HCEC 1CT (cell line): ENCODE data around the gene PRCD.
A peak's percentile ranks its signal among the peaks of the same experiment; 100 is the strongest.
"Not testable (repeated sequence)": the region's sequence is repeated elsewhere in the genome, so short reads cannot be mapped to it uniquely, and the experiment has no call there.

ENCODE experiments used
- DNase-seq: peaks from one replicate; pipeline ENCODE4 v3.0.0-alpha.2; 2017

The PRCD gene

GRCh38 chr17:76506408-76507345 is 33.2 kb upstream of the PRCD start:
- DNase-seq: peak; percentile 58

DNA sequence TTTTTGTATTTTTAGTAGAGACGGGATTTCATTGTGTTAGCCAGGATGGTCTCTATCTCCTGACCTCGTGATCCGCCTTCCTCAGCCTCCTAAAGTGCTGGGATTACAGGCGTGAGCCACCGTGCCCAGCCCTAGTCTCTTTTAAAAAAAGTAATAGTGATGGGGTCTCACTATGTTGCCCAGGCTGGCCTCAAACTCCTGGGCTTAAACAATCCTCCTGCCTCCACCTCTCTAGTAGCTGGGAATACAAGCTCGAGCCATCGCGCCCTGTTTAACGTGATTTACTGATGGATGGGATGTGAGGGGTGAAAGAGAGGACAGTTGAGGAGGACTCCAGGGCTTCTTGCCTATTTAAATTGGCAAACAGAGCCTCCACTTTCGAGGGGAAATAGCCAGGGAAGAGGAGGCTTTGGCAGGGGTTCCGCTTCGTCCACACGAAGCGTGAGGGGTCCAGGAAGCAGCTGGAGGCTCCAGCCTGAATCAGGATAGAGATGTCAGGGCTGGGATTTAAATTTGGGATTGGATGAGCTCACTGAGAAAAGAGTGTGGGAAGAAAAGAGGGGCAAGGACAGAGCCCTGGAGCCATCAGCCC is 31.3 kb upstream of the PRCD start:
- DNase-seq: not testable (repeated sequence)

GRCh38 chr17:76510831-76511244 is 29.0 kb upstream of the PRCD start:
- DNase-seq: no peak

- DNase-seq: no peak
These were observed 28.0 kb upstream of the PRCD start for GRCh38 chr17:76511668-76512365.

- DNase-seq: no peak
These were observed 27.2 kb upstream of the PRCD start for GRCh38 chr17:76512366-76513305.

- DNase-seq: no peak
These were observed 26.5 kb upstream of the PRCD start for GRCh38 chr17:76513306-76513692.

GRCh38 chr17:76514355-76514754 is 25.5 kb upstream of the PRCD start:
- DNase-seq: not testable (repeated sequence)

- DNase-seq: peak; percentile 91
These were observed 24.4 kb upstream of the PRCD start for GRCh38 chr17:76515274-76515949.

DNA sequence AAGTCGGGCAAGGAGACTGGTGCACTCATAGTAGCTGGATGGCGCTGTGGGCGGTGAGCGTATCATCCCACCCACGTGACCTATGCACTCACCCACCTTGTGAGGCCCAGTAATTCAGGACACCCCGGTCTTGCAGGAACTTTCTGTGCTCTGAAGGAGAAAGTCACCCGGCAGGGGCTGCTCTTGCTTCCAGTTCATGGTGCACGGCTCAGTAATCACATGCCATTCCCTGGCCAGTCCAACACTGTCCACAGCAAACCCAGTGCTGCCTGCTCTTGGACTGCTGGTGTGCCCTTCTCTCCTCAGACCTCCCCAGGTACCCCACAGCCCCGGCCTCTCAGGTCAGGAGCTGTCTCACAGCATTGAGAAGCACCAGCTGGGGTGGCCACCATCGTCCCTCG is 22.2 kb upstream of the PRCD start:
- DNase-seq: no peak

GRCh38 chr17:76519048-76519966 is 20.5 kb upstream of the PRCD start:
- no peak for DNase-seq

- no peak for DNase-seq
These were observed 18.6 kb upstream of the PRCD start for GRCh38 chr17:76521262-76521661.

- not testable (repeated sequence) for DNase-seq
These were observed 18.2 kb upstream of the PRCD start for GRCh38 chr17:76521683-76522082.

GRCh38 chr17:76523084-76524037 is 16.5 kb upstream of the PRCD start:
- peak; percentile 62 for DNase-seq

- DNase-seq: peak; percentile 37
These were observed 15.0 kb upstream of the PRCD start for GRCh38 chr17:76524598-76525512.

DNA sequence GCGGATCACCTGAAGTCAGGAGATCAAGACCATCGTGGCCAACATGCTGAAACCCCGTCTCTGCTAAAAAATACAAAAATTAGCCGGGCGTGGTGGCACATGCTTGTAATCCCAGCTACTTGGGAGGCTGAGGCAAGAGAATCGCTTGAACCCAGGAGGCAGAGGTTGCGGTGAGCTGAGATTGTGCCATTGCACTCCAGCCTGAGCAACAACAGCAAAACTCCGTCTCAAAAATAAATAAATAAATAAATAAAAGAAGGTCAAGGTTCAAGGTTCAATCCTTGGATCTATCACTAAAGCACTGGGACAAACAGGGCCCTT is 14.4 kb upstream of the PRCD start:
- DNase-seq: not testable (repeated sequence)

DNA sequence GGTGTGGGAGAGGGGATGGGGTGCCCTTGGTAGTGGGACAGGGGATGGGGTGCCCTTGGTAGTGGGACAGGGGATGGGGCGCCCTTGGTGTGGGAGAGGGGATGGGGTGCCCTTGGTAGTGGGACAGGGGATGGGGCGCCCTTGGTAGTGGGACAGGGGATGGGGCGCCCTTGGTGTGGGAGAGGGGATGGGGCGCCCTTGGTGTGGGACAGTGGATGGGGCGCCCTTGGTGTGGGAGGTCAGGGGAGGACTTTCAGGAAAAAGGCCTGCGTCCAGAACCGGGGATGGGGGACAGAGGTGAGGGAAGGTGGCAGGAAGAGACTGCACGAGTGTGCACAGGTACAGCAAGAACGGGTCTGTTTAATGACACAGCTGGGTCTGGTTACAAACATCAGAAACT is 12.8 kb upstream of the PRCD start:
- not testable (repeated sequence) for DNase-seq

DNA sequence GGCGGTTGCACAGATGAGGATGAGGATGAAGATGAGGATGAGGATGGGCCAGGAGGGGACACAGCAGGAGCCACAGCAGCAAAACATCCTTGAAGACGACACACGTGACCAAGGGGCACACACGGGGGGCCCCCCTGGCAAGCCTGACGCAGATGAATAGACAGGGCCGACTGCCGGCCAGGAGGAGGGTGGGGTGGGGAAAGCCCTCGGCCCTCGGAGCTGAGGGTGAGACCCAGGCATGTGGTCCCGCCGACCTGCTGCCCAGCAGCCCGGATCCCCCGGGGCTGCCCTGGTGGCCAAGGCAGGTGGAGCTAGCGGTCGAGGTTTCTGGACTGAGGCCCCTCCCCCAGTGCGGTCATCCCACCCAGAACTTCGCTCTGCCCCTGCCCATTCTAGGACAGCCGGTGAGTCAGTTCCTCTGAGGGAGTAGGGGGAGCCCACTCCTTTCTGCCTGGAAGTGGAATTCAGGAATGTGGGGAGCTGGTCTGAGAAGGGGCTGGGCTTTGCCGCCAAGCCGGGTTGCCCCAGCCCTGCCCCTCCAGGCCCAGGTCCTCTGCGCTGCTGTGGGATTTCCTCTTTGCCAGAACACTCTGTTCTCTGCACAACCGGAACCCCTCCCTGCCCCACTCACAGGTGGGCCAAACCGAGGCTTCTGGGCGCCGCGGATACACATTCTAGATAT is 12.3 kb upstream of the PRCD start:
- peak; percentile 87 for DNase-seq

DNA sequence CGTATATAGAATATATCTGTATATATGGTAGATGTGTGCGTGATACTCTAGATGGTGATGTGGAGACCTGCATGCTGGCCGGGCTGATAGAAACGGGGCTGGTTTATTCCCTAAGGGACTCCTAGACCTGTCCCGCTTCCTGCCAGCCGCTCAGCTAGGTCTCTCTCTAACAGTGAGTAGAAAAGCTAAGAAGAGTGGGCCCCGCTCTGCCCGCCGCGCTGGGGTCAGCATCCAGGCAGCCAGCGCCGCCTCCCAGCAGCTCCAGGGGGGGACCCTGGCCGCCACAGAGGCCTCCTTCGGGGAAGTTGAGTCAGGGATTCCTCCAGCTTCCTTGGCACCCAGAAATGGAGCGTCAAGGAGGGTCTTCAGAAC is 11.7 kb upstream of the PRCD start:
- no peak for DNase-seq
